Testis (tissue), 2 donors: ENCODE measurements around the gene CSMD2.

Source experiments
- CTCF ChIP-seq, 3 experiments: fragments of 450-650 bp in 2 of 3; fragments of 200-600 bp in 1 of 3; sonication (generic) in 1 of 3; IDR thresholded peaks; one replicate each; pipeline ENCODE4 v1.5.1; 2016 to 2019; ENCODE audit warnings: antibody characterized with exemption in 3 of 3, mild to moderate bottlenecking in 2 of 3, moderate library complexity in 1 of 3
- POLR2A ChIP-seq: fragments of 450-650 bp; IDR thresholded peaks from one replicate; pipeline ENCODE4 v1.6.1; 2017; ENCODE audit warnings: antibody characterized with exemption, mild to moderate bottlenecking, moderate library complexity

- no peak for TF ChIP-seq POLR2A
- no peak for TF ChIP-seq CTCF (IDR thresholded peaks at IDR 0.05)
Measured at GRCh38 chr1:33468531-33468930, 696.5 kb downstream of the CSMD2 start.
